HEK293 (cell line): ENCODE data around the gene BNIPL.

Experiments used
- ATF2 ChIP-seq: fragments of 450-650 bp; formaldehyde crosslinking; IDR thresholded peaks from 2 replicates; pipeline ENCODE4 v1.5.1; 2016; ENCODE audit warnings: missing biosample characterization, missing genetic modification characterization, low read depth
- CTCF ChIP-seq: fragments of 450-650 bp; formaldehyde crosslinking; IDR thresholded peaks from 2 replicates; pipeline ENCODE4 v1.5.1; 2016; ENCODE audit warnings: missing biosample characterization, missing genetic modification characterization
- EGR2 ChIP-seq: fragments of 450-650 bp; formaldehyde crosslinking; IDR thresholded peaks from 2 replicates; pipeline ENCODE4 v1.5.1; 2016; ENCODE audit warnings: low read depth, missing biosample characterization, missing genetic modification characterization
- REST ChIP-seq: fragments of 450-650 bp; formaldehyde crosslinking; IDR thresholded peaks from 2 replicates; pipeline ENCODE4 v1.5.1; 2016; ENCODE audit warnings: missing biosample characterization, missing genetic modification characterization
- ZBTB1 ChIP-seq: fragments of 450-650 bp; formaldehyde crosslinking; IDR thresholded peaks from 2 replicates; pipeline ENCODE4 v1.5.1; 2016; ENCODE audit warnings: missing biosample characterization, missing genetic modification characterization
- ZBTB44 ChIP-seq: fragments of 450-650 bp; IDR thresholded peaks from 2 replicates; pipeline ENCODE4 v1.5.1; 2018; ENCODE audit warnings: missing biosample characterization, mild to moderate bottlenecking, missing genetic modification characterization
- ZBTB48 ChIP-seq: fragments of 450-650 bp; formaldehyde crosslinking; IDR thresholded peaks from 2 replicates; pipeline ENCODE4 v1.5.1; 2016; ENCODE audit warnings: missing biosample characterization, missing genetic modification characterization
- ZNF133 ChIP-seq: fragments of 450-650 bp; formaldehyde crosslinking; IDR thresholded peaks from 2 replicates; pipeline ENCODE4 v1.5.1; 2016; ENCODE audit warnings: missing biosample characterization, missing genetic modification characterization
- ZNF138 ChIP-seq: fragments of 450-650 bp; formaldehyde crosslinking; IDR thresholded peaks from 2 replicates; pipeline ENCODE4 v1.5.1; 2016; ENCODE audit warnings: missing biosample characterization, missing genetic modification characterization, borderline replicate concordance
- ZNF623 ChIP-seq: fragments of 450-650 bp; formaldehyde crosslinking; IDR thresholded peaks from 2 replicates; pipeline ENCODE4 v1.5.1; 2016; ENCODE audit warnings: missing biosample characterization, missing genetic modification characterization
- ZNF658 ChIP-seq: fragments of 450-650 bp; formaldehyde crosslinking; IDR thresholded peaks from 2 replicates; pipeline ENCODE4; 2016; ENCODE audit warnings: missing biosample characterization, missing genetic modification characterization
- ZNF670 ChIP-seq: fragments of 450-650 bp; formaldehyde crosslinking; IDR thresholded peaks from 2 replicates; pipeline ENCODE4 v1.5.1; 2016; ENCODE audit warnings: missing biosample characterization, missing genetic modification characterization, low read depth
- ZNF76 ChIP-seq: fragments of 450-650 bp; formaldehyde crosslinking; IDR thresholded peaks from 2 replicates; pipeline ENCODE4; 2016; ENCODE audit warnings: low read depth, missing biosample characterization, missing genetic modification characterization, borderline replicate concordance
- ZNF843 ChIP-seq: fragments of 450-650 bp; formaldehyde crosslinking; IDR thresholded peaks from 2 replicates; pipeline ENCODE4 v1.5.1; 2016; ENCODE audit warnings: missing biosample characterization, missing genetic modification characterization

- peak; percentile 79 for TF ChIP-seq ZBTB44 (tag by site-specific recombination)
- peak; percentile 70 for TF ChIP-seq ZBTB48 (tag by site-specific recombination)
- peak; percentile 85 for TF ChIP-seq CTCF
- peak; percentile 63 for TF ChIP-seq REST (tag by site-specific recombination)
- no peak for TF ChIP-seq ZNF670
- no peak for TF ChIP-seq ZNF658 (tag by site-specific recombination)
- TF ChIP-seq ZNF623 (tag by site-specific recombination): peak; percentile 44; the same call in 1 of the 2 replicates
- no peak for TF ChIP-seq ZNF138 (tag by site-specific recombination)
- TF ChIP-seq ATF2: peak; percentile 90
- TF ChIP-seq ZNF133 (tag by site-specific recombination): no peak
- TF ChIP-seq EGR2 (tag by site-specific recombination): peak; percentile 76
- TF ChIP-seq ZNF76 (tag by site-specific recombination): peak; percentile 85
- TF ChIP-seq ZBTB1 (tag by site-specific recombination): no peak
- TF ChIP-seq ZNF843: peak; percentile 78
Measured at GRCh38 chr1:151070474-151071276, 34.3 kb downstream of the BNIPL start, which contains the start of gene GABPB2.
